Right ventricle myocardium inferior (tissue), 1 donor: Measurements from ENCODE around the gene FBXO34. TPM values are rescaled to one million over a fixed set of nuclear protein-coding genes. Genes with fewer than 3 reads are reported as not detected.

ENCODE experiments used
- ATAC-seq: fragments of 200-7000 bp; cut with Tn5 transposase; one replicate; pipeline ENCODE4 v1.9.1; 2020; ENCODE audit warnings: mild to moderate bottlenecking, moderate library complexity
- DNase-seq: peaks from one replicate; pipeline ENCODE4 v3.0.0; 2021; ENCODE audit errors: missing footprints
- intact Hi-C: fragments of 100-400 bp; cut with DNase I; formaldehyde crosslinking; loops from one replicate; pipeline ENCODE4 v1.11.0; 2022
- total RNA-seq: library from RNA; stranded (reverse); fragmentation: NEBNext Ultra II Directional; extraction: Animal tissue kit (Norgen Biotek cat#: 25700); gene quantifications from one replicate; pipeline ENCODE4 v1.2.1, GENCODE V29; 2021
- donor health status: DM: no; HTN: yes; CAD: no; lungs with severe emphysema.

Gene FBXO34
- total RNA-seq, 1 donor from 2014 or later = 24.5 TPM

GRCh38 chr14:55389330-55389729, 118.1 kb downstream of the FBXO34 start:
- no peak for DNase-seq
- intact Hi-C loops = no loop called here
- no peak for ATAC-seq

- intact Hi-C loops = no loop called here
- ATAC-seq = peak; percentile 63
- no peak for DNase-seq
Observed at GRCh38 chr14:55398679-55399078, 127.5 kb downstream of the FBXO34 start.

GRCh38 chr14:55399183-55399582, 128.0 kb downstream of the FBXO34 start:
- ATAC-seq (no peak), DNase-seq (no peak)
- intact Hi-C loops = no loop called here

- ATAC-seq (no peak), DNase-seq (no peak)
- intact Hi-C loops = no loop called here
Observed at GRCh38 chr14:55399852-55400251, 128.6 kb downstream of the FBXO34 start.

GRCh38 chr14:55401751-55402150, 130.5 kb downstream of the FBXO34 start:
- intact Hi-C loops = no loop called here
- no peak for DNase-seq
- no peak for ATAC-seq

Other genes with a start within 250 kb of the FBXO34 start
- 1.9 TPM for gene WDHD1, start 244.3 kb upstream of the FBXO34 start, total RNA-seq
- 14.0 TPM for gene SOCS4, start 244.2 kb upstream of the FBXO34 start, total RNA-seq
- gene MAPK1IP1L, start 219.8 kb upstream of the FBXO34 start, total RNA-seq = 65.0 TPM
- 265 TPM for gene LGALS3, start 142.2 kb upstream of the FBXO34 start, total RNA-seq
- 0.51 TPM for gene DLGAP5, start 79.8 kb upstream of the FBXO34 start, total RNA-seq
- gene ATG14, start 140.4 kb downstream of the FBXO34 start, total RNA-seq = 12.8 TPM
- gene TBPL2, start 169.2 kb downstream of the FBXO34 start, total RNA-seq = not detected